ENCODE measurements around the gene STK10.

DNA sequence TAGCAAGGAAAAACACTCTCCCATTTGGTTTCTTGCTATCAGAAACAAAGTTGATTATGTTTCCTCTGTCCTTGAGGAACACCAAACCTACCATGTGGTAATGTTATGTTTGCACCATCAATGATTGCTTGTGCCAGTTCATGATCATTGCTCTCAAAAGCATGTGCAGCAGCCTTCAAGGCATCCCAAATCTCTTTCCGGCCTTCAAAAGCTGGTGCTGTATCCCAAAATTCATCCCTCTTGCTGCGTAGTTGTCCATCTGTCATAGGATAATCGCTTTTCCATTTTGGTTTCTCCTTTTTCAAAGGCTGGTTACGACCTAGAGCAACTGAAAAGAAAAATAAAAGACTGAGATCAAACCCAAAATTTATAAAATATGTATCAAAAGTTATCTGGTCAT, 46.0 kb upstream of the STK10 start:
- no peak for TF ChIP-seq GATA3 (IDR thresholded peaks at IDR 0.05; ENCODE audit: low read depth, low read length)
- TF ChIP-seq GATA2 (IDR thresholded peaks at IDR 0.05; ENCODE audit: low read depth, low read length), result no peak

Data from SH-SY5Y (cell line).